Measurements from ENCODE around the gene IKZF5. TPM values are rescaled to one million over a fixed set of nuclear protein-coding genes. Genes with fewer than 3 reads are reported as not detected.

Gene IKZF5
- total and polyA plus RNA-seq, 9 of the 15 experiments (the other 6 are each of a cell fraction or from before 2014, with no cell fraction given) = 3.8 to 19.6 (median 12.4) TPM

GRCh38 chr10:123019264-123019663 lies 10.7 kb upstream of the IKZF5 start (continued):
- no peak for TF ChIP-seq CLOCK (CRISPR knock-in tag; IDR thresholded peaks at IDR 0.05; ENCODE audit: borderline replicate concordance)
- no peak for TF ChIP-seq XRCC5 (IDR thresholded peaks at IDR 0.05; ENCODE audit: low read depth, low read length)
- TF ChIP-seq SETDB1 (IDR thresholded peaks at IDR 0.05; ENCODE audit: low read length) = no peak
- TF ChIP-seq PTBP1 (IDR thresholded peaks at IDR 0.05; ENCODE audit: low read depth, low read length) = no peak

GRCh38 chr10:123018531-123018930 lies 9.9 kb upstream of the IKZF5 start:
- FAIRE-seq (no peak), DNase-seq (ENCODE audit: extremely low read depth in 1 of 4, low spot score in 3 of 4) (no peak), ATAC-seq (no peak)
- no peak overlapping the region for H3K9ac ChIP-seq (ENCODE audit: insufficient read depth in 1 of 2, low read depth in 2 of 2, low read length in 2 of 2)
- no peak overlapping the region for H3K4me2 ChIP-seq (ENCODE audit: insufficient read depth, low read length)
- 48% methylated on average over 6 of the region's 7 CpGs for WGBS (ENCODE audit: insufficient coverage, low coverage, missing lambda C conversion rate)
- H3K9me1 ChIP-seq (ENCODE audit: control insufficient read depth, insufficient read depth, low read length) = no peaks in the 10 kb centered on the region
- H3K4me3 ChIP-seq = no peak overlapping the region
- intact Hi-C loops (cut with micrococcal nuclease) = no loop called here
- in situ Hi-C loops (cut with MboI) = no loop called here
- H2AFZ ChIP-seq (ENCODE audit: low read depth, low read length) = no peak overlapping the region
- H3K27me3 ChIP-seq (ENCODE audit: control insufficient read depth in 2 of 2, insufficient read depth in 2 of 2, low read length in 2 of 2) = no peaks in the 10 kb centered on the region
- no peaks in the 10 kb centered on the region for H3K9me3 ChIP-seq (replicated peaks; ENCODE audit: control insufficient read depth, insufficient read depth, low read depth, low read length)
- CTCF ChIA-PET (ENCODE audit: low intra/inter-chr PET ratio) = no interaction called here
- TF ChIP-seq ZNF431 (CRISPR knock-in tag; IDR thresholded peaks at IDR 0.05) = peak; percentile 94
- no peak for TF ChIP-seq HDAC6 (IDR thresholded peaks at IDR 0.05; ENCODE audit: low read depth, low read length)
- TF ChIP-seq POLR3A (IDR thresholded peaks at IDR 0.05; ENCODE audit: borderline replicate concordance, extremely low read depth, insufficient read depth, insufficient read length) = no peak
- no TSS peak for BruUV-seq (replicated peaks)
- POLR2A ChIA-PET = interaction anchor here (0.6 to 1.0 kb wide), 2 partner anchors 9 to 203 kb away, joined by 3 to 4 read pairs; partner anchors contain the start of gene ACADSB
- no peaks in the 10 kb centered on the region for H4K20me1 ChIP-seq (replicated peaks; ENCODE audit: control insufficient read depth, insufficient read depth, low read length)
- no peaks in the 10 kb centered on the region for H3K79me2 ChIP-seq (ENCODE audit: control insufficient read depth, insufficient read depth, low read length)
- no peaks in the 10 kb centered on the region; a peak in 1 of 5 replicates for H3K4me1 ChIP-seq (replicated peaks in 1 of 2; ENCODE audit: control insufficient read depth in 2 of 2, insufficient read depth in 2 of 2, low read length in 2 of 2)
- H3K27ac ChIP-seq (ENCODE audit: extremely low read depth, low read depth, low read length) = no peak overlapping the region
- H3K36me3 ChIP-seq (ENCODE audit: control insufficient read depth, insufficient read depth, low read length) = no peaks in the 10 kb centered on the region

All from K562 (cell line).